HG02973 (cell line): Measurements from ENCODE around the gene NFE2L1.

Experiments used
- ATAC-seq: cut with Tn5 transposase; IDR thresholded peaks from one replicate; pipeline ENCODE4 v1.9.1; 2021; ENCODE audit warnings: moderate library complexity; ENCODE audit not compliant: unreplicated experiment

Gene NFE2L1

DNA sequence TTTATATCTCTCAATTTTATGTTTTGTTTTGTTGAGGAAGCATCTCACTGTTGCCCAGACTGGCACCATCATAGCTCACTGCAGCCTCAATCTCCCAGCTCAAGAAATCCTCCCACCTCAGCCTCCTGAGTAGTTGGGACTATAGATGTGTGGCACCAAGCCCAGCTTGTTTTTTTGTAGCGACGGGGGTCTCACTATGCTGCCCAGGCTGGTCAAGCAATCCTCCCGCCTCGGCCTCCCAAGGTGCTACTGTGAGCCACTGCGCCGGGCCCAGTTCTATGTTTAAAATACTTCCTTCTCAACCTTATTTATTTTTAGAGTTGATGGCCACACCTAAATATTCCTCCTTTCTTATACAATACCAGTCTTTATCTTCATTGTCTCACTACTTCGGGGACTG lies 1.9 kb upstream of the NFE2L1 start:
- ATAC-seq, result no peak

DNA sequence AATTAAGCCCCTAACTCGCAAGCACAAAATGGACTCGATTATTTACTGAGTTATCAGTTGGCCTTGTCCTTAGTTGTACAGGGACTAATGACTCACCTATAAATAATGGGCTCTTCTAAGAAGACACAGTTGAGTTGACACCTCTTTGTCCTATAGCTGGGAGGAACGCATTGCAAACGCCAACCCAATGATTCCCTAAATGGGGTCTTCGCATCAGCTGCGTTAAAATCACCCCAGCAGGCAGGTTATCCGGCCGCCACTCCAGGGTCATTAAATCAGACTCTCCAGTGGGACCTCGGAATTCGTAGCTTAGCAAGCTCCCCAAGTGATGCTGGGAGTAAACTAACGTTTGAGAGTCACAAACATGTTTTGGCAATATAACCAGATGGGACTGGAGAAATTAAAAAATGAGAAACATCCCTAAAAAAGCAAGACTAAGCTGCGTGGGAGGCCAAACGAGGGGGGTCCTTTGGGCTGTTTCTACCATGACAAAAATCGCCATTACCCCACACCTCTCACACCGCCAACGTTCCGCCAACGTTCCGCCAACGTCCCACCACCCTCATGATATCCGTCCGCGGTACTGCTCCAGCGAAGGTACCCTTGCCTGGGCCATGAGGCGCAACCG lies 932 bp upstream of the NFE2L1 start:
- ATAC-seq, result no peak

DNA sequence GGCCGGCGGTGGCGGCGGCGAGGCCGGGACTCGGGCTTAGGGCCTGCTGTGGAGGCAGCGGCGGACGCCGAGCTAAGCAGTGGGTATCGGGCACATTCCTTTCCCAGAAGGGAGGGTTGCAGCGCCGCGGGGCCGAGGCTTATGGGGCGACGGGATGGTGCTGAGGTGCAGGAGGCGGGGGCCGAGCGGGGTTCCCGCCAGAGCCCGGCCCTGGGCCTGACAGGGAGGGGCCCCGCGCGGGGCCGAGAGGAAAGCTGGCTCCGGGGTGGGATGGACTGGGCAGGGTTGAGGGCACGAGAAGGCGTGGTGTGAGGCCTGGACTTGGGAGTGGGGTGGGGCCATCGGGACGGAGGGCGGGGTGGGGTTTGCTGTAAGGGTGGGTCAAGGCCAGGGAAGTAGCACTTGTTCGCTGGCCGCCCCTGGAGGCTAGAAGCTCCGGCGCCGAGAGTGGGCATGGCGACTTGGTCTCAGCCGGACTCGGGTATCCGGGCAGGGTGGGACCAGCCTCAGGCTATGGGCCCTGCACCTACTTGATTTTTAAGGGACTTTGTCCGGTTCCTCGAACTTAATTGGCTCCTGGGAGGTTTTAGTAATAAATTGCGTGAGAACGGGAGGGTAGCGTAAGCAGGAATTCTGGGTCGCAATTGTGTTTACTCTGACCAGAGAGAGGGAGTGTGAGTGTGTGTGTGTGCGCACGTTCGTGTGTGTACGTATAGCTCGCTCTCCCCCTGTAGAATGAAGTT lies 396 bp downstream of the NFE2L1 start:
- ATAC-seq, result peak; percentile 34

DNA sequence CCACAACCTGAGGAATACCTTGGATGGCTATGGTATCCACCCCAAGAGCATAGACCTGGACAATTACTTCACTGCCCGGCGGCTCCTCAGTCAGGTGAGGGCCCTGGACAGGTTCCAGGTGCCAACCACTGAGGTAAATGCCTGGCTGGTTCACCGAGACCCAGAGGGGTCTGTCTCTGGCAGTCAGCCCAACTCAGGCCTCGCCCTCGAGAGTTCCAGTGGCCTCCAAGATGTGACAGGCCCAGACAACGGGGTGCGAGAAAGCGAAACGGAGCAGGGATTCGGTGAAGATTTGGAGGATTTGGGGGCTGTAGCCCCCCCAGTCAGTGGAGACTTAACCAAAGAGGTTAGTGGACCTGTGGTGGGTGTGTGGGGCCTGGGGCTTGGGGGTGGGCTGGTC lies 3.1 kb downstream of the NFE2L1 start:
- no peak for ATAC-seq

DNA sequence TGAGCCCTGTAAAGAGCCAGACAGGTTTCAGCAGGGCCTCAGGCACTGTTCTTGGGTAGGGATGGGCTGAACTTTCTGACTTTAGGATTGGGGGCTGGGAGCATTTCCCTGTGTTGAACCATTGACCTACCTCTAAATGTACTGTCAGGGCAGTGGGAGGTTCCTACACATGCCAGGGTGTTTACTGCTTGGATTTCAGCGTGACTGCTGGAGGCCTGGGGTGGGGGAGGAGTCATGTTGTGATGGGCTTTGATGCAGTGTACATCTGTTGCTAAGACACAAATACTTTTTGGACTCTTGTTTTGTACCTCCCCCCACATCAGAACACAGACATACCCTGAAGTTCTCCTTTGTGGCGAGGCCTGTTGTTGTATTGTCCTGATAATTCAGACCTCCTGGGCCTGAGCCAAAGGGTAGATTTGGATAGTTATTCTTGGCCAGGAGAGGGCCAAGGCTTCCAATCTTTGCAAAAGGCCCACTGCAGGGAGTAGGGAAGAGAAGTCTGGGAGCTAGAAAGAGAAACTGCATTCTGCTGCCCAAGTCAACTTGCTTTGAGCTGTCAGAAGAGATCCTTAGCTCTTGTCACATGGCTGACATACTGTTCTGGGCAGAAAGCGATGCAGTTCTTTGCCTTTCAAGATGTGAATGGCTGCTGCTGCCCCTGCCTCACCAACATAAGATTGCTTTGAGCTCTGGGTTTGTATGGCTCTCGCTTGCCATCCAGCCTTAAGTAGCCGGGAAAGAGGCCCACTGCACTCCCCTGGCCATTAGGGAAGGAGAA lies 3.7 kb downstream of the NFE2L1 start:
- no peak for ATAC-seq

DNA sequence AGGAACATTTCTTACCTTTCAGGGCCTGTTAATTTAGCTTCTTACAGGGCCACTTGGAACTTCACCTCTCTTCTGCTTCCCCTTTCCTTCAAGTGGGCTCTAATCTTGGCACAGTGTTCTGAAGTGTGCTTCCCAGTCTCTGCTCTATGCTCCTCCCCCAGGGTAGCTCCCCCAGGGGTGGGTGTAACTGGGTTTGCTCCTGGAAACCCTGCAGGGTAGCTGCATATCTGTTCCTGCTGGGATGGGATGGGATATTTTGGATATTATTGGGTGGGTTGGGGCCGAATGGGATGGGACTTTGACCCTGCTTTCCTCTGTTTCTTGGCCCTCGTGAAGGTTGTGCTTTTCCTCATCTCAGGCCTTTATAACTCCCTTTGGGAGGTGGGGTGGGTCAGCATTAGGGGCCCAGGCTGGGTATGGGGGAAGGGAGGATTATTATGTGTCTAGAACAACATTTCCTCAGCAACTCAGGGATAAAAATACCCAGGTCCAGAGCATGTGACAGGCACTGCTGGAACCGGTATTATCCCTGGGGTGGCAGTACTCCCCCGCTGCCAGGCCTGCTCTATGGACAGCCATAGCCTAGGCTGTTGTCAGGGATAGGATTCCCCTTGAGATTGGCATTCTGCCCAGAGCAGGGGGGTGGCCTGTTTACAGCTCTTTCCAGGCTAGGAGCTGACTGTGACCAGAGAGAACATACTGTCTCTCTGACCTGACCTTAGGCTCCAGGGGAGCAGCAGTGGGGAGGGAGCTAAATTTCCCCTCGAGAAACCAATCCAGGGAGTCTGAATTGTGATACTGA lies 5.0 kb downstream of the NFE2L1 start:
- no peak for ATAC-seq

DNA sequence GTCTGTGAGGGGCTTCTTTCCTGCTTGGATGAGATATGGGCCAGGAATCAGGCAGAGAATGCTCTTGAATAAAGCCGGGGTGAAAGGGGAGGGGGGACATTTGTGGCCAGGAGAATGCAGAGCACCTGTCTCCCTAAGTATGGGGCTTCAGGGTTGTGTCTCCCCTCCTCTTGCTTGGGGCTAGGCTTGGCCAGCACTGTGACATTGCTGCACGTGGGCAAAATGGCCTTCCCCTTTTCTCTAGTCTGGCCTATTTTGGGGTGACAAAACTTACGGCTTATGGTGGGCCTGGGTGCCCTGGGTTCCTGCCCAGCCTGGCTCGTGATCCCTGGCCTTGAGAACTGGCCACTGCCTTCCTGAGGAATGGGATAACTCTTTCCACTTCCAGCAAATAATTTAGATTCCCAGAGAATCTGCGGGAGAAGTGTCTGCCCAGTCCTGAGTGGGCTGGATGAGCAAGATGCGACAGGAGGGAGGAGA lies 5.6 kb downstream of the NFE2L1 start:
- ATAC-seq, result no peak

DNA sequence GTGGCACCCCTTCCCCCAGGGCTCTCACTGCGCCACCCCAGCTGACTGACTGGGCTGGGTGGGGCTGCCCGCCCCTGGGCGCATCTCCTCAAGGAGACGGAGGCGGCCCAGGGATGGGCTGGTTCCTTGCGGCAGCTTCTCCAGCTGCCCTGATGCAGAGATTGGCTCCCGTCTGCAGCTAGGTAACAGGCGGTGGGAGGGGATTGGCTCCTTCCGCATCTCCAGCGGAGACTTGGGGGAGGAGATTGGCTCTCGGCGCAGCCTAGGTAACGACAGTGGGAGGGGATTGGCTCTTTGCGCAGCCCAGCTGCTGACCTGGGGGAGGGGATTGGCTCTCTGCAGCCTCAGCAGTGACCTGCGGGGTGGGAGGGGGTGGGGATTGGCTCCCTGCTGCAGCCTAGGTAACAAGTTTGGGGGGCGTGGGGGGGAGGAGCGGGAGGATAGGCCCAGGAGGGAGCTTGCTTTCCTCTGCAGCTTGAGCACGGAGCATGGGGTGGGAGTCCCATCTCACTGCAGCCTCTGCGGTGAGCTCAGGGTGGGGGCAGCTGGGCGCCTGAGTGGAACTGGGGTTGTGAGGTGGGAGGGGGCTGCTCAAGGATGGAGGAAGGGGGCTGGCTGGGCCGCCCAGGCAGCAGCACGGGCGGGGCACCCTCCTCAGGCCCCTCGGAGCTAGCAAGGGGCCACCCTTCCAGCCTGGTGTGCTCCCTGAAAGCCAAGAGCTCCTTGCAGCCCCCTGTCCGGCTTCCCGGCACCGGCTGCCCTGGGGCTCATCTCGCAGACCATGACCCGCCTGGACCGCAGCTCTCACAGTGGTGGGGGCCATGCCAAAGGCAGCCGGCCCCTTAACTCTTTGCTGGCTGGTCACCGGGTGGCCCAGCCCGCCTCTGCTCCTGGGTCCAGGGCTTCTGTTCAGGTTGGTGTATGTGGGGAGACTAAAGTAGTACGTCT lies 6.4 kb downstream of the NFE2L1 start:
- ATAC-seq, result no peak

DNA sequence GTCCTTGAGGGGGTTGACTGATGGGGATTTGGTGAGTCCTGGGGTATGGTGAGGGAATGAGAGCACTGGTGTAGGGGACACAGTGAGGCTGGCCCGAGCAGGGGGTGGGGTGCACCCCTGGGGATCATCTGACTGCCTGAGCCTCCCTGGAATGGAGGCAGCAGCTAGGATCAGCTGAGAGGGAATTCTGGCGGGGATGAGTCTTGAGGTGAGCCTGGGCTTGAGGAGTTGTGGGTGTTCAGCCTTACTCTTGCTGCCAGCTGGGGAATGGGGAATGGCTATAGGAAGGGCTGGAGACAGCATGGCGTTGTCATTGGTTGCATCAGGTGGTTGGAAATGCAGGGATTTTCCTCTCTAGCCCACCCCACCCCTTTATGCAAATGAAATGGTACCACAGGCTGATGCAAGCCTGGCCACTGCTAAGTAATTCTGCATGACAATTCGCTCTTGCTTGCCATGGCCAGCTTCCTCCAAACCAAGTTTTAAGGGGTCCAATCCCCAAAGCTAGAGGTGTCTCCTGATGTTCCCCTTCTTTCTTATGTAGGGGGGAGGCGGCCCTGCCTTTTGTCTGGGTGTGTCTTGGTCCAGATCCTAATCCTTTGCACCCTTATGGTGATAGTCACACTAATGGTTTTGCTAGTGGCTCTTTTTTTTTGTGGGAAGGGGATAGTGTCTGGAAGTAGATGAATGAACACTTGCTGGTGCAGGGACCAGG lies 7.5 kb downstream of the NFE2L1 start:
- no peak for ATAC-seq

DNA sequence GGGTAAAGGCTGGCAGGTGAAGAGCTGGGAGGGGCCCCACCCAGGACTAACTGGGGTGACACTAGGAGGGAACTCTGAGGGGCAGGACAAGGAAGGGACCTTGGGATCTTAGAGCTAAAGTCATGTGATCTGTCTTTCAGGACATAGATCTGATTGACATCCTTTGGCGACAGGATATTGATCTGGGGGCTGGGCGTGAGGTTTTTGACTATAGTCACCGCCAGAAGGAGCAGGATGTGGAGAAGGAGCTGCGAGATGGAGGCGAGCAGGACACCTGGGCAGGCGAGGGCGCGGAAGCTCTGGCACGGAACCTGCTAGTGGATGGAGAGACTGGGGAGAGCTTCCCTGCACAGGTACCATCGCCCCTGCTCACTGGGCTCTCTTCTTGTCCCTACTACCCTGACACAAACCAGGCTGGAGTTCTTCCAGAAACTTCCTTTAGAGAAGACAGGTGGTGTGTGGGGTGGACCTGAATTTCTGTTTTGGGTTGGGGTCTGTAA lies 8.1 kb downstream of the NFE2L1 start:
- ATAC-seq, result no peak

DNA sequence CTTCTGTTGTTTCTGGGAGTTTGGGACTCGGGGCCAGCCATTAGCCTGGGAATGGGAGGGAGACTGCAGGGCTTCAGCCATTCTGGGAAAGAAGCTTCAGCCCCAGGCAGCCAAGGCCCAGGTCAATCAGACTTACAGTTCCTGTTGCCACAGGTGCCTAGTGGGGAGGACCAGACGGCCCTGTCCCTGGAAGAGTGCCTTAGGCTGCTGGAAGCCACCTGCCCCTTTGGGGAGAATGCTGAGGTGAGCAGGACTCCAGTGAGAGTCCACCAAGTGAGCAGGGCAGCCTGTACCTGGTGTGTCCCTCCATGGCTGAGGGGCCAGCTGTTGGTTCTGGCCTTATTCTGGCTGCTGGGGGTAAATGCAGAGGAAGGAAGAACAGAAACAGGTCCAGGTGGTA lies 8.7 kb downstream of the NFE2L1 start:
- ATAC-seq, result no peak

DNA sequence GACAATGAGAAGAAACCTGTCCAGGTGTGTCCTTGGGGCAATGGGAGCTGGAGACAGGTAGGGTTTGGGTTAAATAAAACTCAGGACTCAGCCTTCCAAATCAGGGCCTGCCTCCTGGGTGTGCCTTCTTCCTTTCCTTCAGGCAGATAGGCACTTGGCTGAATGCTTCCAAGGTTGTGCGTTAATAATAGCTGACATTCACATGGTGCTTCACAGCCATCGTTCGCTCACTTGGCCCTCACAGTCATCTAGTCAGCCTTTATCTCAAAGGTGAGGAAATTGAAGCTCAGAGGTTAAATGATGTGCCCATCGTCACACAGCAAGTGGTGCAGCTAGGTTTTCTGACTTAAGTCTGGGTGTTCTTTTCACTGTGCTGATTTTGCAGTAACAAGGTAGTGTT lies 9.5 kb downstream of the NFE2L1 start:
- ATAC-seq, result no peak

DNA sequence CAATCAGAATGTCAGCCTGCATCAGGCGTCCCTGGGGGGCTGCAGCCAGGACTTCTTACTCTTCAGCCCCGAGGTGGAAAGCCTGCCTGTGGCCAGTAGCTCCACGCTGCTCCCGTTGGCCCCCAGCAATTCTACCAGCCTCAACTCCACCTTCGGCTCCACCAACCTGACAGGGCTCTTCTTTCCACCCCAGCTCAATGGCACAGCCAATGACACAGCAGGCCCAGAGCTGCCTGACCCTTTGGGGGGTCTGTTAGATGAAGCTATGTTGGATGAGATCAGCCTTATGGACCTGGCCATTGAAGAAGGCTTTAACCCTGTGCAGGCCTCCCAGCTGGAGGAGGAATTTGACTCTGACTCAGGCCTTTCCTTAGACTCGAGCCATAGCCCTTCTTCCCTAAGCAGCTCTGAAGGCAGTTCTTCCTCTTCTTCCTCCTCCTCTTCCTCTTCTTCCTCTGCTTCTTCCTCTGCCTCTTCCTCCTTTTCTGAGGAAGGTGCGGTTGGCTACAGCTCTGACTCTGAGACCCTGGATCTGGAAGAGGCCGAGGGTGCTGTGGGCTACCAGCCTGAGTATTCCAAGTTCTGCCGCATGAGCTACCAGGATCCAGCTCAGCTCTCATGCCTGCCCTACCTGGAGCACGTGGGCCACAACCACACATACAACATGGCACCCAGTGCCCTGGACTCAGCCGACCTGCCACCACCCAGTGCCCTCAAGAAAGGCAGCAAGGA lies 10.4 kb downstream of the NFE2L1 start:
- ATAC-seq, result no peak

DNA sequence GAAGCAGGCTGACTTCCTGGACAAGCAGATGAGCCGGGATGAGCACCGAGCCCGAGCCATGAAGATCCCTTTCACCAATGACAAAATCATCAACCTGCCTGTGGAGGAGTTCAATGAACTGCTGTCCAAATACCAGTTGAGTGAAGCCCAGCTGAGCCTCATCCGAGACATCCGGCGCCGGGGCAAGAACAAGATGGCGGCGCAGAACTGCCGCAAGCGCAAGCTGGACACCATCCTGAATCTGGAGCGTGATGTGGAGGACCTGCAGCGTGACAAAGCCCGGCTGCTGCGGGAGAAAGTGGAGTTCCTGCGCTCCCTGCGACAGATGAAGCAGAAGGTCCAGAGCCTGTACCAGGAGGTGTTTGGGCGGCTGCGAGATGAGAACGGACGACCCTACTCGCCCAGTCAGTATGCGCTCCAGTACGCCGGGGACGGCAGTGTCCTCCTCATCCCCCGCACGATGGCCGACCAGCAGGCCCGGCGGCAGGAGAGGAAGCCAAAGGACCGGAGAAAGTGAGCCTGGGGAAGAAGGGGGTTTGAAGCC lies 11.0 kb downstream of the NFE2L1 start:
- no peak for ATAC-seq

DNA sequence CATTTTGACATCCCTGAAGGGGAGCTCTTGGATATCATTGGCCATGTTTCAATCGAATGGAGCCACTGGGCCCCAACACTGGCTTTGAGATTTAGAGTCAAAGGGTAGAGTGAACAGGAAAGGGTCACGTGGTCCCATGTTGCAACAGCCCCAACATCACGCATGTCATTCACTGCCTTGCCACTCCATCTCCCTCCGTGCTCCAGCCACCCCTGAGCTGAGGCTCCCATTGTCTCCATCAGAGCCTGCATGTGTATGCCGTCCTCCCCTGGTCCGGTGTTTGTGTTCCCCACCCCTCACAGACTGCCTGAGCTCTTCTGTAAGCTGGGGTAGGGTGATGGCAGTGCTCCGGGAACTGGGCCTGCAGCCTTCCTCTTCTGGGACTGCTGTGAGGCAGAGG lies 12.1 kb downstream of the NFE2L1 start:
- no peak for ATAC-seq

DNA sequence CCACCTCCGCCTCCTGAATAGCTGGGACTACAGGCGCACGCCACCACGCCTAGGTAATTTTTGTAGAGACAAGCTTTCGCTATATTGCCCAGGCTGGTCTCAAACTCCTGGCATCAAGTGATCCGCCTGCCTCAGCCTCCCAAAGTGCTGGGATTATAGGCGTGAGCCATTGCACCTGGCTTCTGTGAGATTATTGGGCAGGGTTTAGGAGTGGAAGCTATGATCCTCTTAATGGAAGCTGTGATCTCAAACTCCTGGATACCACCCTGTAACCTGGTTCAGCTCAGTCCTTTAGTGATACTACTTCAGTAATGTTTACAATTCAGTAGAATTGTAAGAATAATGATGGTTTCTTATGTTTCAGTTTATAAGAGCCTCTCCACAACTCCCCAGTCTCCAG lies 14.1 kb downstream of the NFE2L1 start:
- ATAC-seq, result no peak

DNA sequence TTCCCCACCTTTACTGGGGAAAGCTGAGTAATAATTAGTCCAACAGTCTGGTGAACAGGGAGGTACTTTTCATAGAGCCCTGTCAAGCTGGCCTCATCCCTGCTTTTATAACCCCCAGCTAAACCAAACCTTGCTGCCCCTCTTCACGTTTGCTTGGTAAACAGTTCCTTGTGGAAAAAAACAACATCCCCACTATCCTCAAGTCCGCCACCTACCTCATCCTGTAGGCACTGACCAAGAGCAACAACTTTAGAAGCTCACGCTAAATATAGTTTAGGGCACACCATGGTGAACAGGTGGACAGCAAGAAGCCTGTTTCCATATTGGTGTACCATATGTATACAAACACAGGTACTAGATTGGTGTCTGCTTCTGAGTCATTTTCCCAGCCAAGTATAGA lies 16.5 kb downstream of the NFE2L1 start:
- no peak for ATAC-seq

DNA sequence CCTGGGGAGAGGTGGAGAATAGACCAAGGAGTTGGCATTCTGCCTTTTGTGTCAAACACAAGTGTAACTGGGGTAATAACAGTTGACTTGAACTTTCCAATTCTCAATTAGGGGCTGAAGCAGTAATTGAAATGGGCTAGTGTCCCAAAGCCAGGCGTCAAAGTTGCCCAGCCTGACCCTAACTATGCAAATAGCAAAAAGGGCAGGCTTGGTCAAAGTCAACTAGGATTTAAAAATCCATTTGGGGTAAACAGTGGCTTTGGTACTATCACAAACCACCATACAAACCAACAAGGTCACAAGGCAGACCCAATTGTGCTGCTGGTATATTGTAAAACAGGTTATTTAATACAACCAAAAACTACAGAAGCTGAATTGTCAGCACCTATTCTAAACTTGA lies 18.0 kb downstream of the NFE2L1 start:
- ATAC-seq, result no peak
